Measurements from ENCODE around the gene NMNAT2.

DNA sequence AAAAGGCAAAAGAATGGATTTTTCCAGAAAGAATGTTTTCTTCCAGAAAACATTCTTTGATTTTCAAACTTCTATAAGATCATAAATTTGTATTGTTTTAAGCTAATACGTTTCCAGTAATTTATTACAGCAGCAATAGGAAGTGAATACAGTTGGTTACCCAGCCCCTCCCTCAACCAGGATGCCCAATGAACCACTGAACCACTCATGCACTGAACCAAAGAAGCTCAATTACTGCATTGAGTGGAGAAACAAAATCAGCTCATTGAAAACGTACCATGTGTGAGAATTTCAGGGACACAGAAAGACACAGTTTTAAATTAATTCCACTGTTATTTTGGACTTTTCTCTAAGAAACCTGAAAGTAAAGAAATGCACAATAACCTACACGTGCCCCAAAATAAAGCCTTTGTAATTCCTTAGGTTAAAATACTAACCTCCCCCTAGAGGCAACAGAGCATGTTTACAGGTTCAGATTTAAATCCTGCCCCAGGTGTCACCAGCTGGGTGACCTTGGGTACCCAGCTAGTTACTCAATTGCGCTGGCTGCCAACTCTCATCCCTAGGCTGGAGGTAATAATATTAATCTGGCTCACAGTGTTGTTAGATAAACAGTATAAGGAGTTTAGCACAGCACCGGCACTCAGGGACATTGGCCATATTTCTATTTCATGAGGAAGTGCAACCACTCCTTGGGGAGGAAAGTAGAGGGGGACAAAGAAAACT is 111.7 kb downstream of the NMNAT2 start:
- TF ChIP-seq, protein P1, sequence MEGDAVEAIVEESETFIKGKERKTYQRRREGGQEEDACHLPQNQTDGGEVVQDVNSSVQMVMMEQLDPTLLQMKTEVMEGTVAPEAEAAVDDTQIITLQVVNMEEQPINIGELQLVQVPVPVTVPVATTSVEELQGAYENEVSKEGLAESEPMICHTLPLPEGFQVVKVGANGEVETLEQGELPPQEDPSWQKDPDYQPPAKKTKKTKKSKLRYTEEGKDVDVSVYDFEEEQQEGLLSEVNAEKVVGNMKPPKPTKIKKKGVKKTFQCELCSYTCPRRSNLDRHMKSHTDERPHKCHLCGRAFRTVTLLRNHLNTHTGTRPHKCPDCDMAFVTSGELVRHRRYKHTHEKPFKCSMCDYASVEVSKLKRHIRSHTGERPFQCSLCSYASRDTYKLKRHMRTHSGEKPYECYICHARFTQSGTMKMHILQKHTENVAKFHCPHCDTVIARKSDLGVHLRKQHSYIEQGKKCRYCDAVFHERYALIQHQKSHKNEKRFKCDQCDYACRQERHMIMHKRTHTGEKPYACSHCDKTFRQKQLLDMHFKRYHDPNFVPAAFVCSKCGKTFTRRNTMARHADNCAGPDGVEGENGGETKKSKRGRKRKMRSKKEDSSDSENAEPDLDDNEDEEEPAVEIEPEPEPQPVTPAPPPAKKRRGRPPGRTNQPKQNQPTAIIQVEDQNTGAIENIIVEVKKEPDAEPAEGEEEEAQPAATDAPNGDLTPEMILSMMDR (conservative IDR thresholded peaks at IDR 0.05; ENCODE audit: low read length): peak; percentile 77
- no peak for TF ChIP-seq EZH2phosphoT487 (IDR thresholded peaks at IDR 0.05; ENCODE audit: borderline replicate concordance, low read depth, low read length)

Data from OCI-LY7 (cell line).